CD14-positive monocyte (primary cell): ENCODE data around the gene ACBD3. TPM values are rescaled to one million over a fixed set of nuclear protein-coding genes. Genes with fewer than 3 reads are reported as not detected.
A peak's percentile ranks its signal among the peaks of the same experiment; 100 is the strongest.

Experiments
- DNase-seq, 3 donors: peaks; one replicate each; pipeline ENCODE4 v3.0.0-alpha.2; 2011 to 2022
- H2AFZ ChIP-seq: 2 replicates; pipeline ENCODE4 v1.6.0; 2012; ENCODE audit warnings: mild to moderate bottlenecking, low read depth, low read length, inconsistent platforms; ENCODE audit not compliant: insufficient read depth, poor library complexity, severe bottlenecking
- H3K27ac ChIP-seq, 2 donors: 1 replicate in 1 of 2; 2 replicates in 1 of 2; pipeline ENCODE4 v1.5.1; 2012 to 2013; ENCODE audit warnings: low read length in 2 of 2, control low read depth in 1 of 2, inconsistent platforms in 1 of 2, low read depth in 1 of 2, mild to moderate bottlenecking in 1 of 2
- H3K27me3 ChIP-seq, 2 donors: one replicate each; pipeline versions ENCODE4 v1.6.0 to v1.6.1; 2011 to 2013; ENCODE audit warnings: low read length in 2 of 2; ENCODE audit not compliant: control insufficient read depth in 2 of 2, insufficient read depth in 2 of 2
- H3K36me3 ChIP-seq, 2 donors: replicated peaks in 1 of 2; 1 replicate in 1 of 2; 2 replicates in 1 of 2; pipeline versions ENCODE4 v1.5.1 to v1.6.1; 2012 to 2013; ENCODE audit warnings: low read length in 2 of 2, control low read depth in 1 of 2, inconsistent platforms in 1 of 2, mild to moderate bottlenecking in 1 of 2; ENCODE audit not compliant: insufficient read depth in 2 of 2, control insufficient read depth in 1 of 2
- H3K4me1 ChIP-seq, 2 donors: 1 replicate in 1 of 2; 2 replicates in 1 of 2; pipeline versions ENCODE4 v1.5.1 to v1.6.1; 2012 to 2013; ENCODE audit warnings: low read length in 2 of 2, control low read depth in 1 of 2, inconsistent platforms in 1 of 2, mild to moderate bottlenecking in 1 of 2, moderate library complexity in 1 of 2; ENCODE audit not compliant: insufficient read depth in 2 of 2, control insufficient read depth in 1 of 2
- H3K4me2 ChIP-seq: replicated peaks from 2 replicates; pipeline ENCODE3; 2012; ENCODE audit warnings: low read length, moderate library complexity, mild to moderate bottlenecking; ENCODE audit not compliant: poor library complexity, severe bottlenecking; ENCODE audit errors: extremely low read depth
- H3K4me3 ChIP-seq, 3 experiments: fragments of 200-600 bp in 1 of 3; sonication (generic) in 1 of 3; replicated peaks in 1 of 3; 1 replicate in 2 of 3; 2 replicates in 1 of 3; pipeline ENCODE4 v1.5.1; 2011 to 2013; ENCODE audit warnings: low read length in 3 of 3, mild to moderate bottlenecking in 3 of 3, control low read depth in 2 of 3, low read depth in 2 of 3, inconsistent platforms in 1 of 3, moderate library complexity in 1 of 3
- H3K79me2 ChIP-seq: 2 replicates; pipeline ENCODE4 v1.6.0; 2012; ENCODE audit warnings: mild to moderate bottlenecking, control low read depth, inconsistent platforms, low read length, moderate library complexity; ENCODE audit not compliant: insufficient read depth
- H3K9ac ChIP-seq: 2 replicates; pipeline ENCODE4 v1.6.0; 2017; ENCODE audit warnings: low read length, mild to moderate bottlenecking; ENCODE audit not compliant: insufficient read depth, poor library complexity, severe bottlenecking
- H3K9me3 ChIP-seq, 2 donors: replicated peaks in 1 of 2; 1 replicate in 1 of 2; 2 replicates in 1 of 2; pipeline versions ENCODE4 v1.5.1 to v1.6.1; 2012 to 2013; ENCODE audit warnings: low read length in 2 of 2, control low read depth in 1 of 2; ENCODE audit not compliant: control insufficient read depth in 1 of 2, insufficient read depth in 1 of 2
- H4K20me1 ChIP-seq: 2 replicates; pipeline ENCODE4 v1.6.0; 2012; ENCODE audit warnings: mild to moderate bottlenecking, low read length, control low read depth, moderate library complexity; ENCODE audit not compliant: insufficient read depth
- H3K27ac Mint-ChIP-seq, 7 donors: one replicate each; pipeline ENCODE4 v1.8.0; 2020; ENCODE audit warnings: mild to moderate bottlenecking in 7 of 7, mixed read lengths in 7 of 7, moderate library complexity in 6 of 7, inconsistent platforms in 2 of 7
- H3K27me3 Mint-ChIP-seq, 3 donors: one replicate each; pipeline ENCODE4 v1.8.0; 2021 to 2022; ENCODE audit warnings: low read depth in 3 of 3, mild to moderate bottlenecking in 3 of 3, mixed read lengths in 3 of 3, moderate library complexity in 3 of 3, inconsistent platforms in 1 of 3
- H3K36me3 Mint-ChIP-seq, 2 donors: one replicate each; pipeline ENCODE4 v1.8.0; 2020; ENCODE audit warnings: mixed read lengths in 2 of 2, inconsistent platforms in 1 of 2, mild to moderate bottlenecking in 1 of 2
- H3K4me1 Mint-ChIP-seq: one replicate; pipeline ENCODE4 v1.8.0; 2020; ENCODE audit warnings: mild to moderate bottlenecking, mixed read lengths
- H3K4me3 Mint-ChIP-seq, 2 donors: one replicate each; pipeline ENCODE4 v1.8.0; 2020; ENCODE audit warnings: mild to moderate bottlenecking in 2 of 2, mixed read lengths in 2 of 2, moderate library complexity in 1 of 2
- H3K9me3 Mint-ChIP-seq, 7 donors: one replicate each; pipeline ENCODE4 v1.8.0; 2020 to 2022; ENCODE audit warnings: mixed read lengths in 7 of 7, mild to moderate bottlenecking in 6 of 7, moderate library complexity in 6 of 7, inconsistent platforms in 2 of 7
- WGBS: methylation state at CpG from one replicate; pipeline ENCODE4 v1.1.5; 2013; ENCODE audit warnings: missing lambda C conversion rate; ENCODE audit not compliant: insufficient coverage; 5-methylcytosine and 5-hydroxymethylcytosine counted together
- intact Hi-C, 2 donors: fragments of 100-400 bp; cut with micrococcal nuclease; formaldehyde crosslinking; loops; one replicate each; pipeline versions ENCODE4 v1.15.0 to v1.15.1; 2023
- polyA plus RNA-seq, 3 donors: library from polyadenylated mRNA; depleted of rRNA in 1 of 3; unstranded in 2 of 3; stranded (reverse) in 1 of 3; fragments of 300-500 nt in 2 of 3; fragments of >200 nt in 1 of 3; fragmentation: Illumina TruSeq in 2 of 3; gene quantifications; 1 replicate in 2 of 3; 2 replicates in 1 of 3; pipeline ENCODE4 v1.2.3, GENCODE V29; 2012 to 2021
- TF ChIP-seq, protein P1 (sequence below): fragments of 200-600 bp; IDR thresholded peaks from one replicate; pipeline ENCODE4 v1.8.0; 2022; ENCODE audit warnings: antibody characterized with exemption, mild to moderate bottlenecking

ACBD3 gene
- polyA plus RNA-seq, 3 donors, result 7.0 to 16.3 (median 11.4) TPM

GRCh38 chr1:226111883-226112261 is 74.7 kb downstream of the ACBD3 start:
- H3K4me3 Mint-ChIP-seq, result no peak overlapping the region
- peaks cover 17% of the 10 kb centered on the region for H3K4me1 Mint-ChIP-seq
- H3K36me3 Mint-ChIP-seq, result no peaks in the 10 kb centered on the region
- Histone ChIP-seq H3K4me3 (no peak overlapping the region), H2AFZ (no peak overlapping the region), H3K9me3 (no peaks in the 10 kb centered on the region), H3K27me3 (no peaks in the 10 kb centered on the region), H3K4me1 (peaks cover 15 to 22% of the 10 kb centered on the region in 2 donors), H4K20me1 (no peaks in the 10 kb centered on the region), H3K79me2 (no peaks in the 10 kb centered on the region), H3K9ac (no peak overlapping the region), H3K27ac (no peak overlapping the region), H3K36me3 (no peaks in the 10 kb centered on the region), H3K4me2 (no peak overlapping the region)
- 97% methylated on average over 7 of the region's 7 CpGs for WGBS
- TF ChIP-seq, protein P1, sequence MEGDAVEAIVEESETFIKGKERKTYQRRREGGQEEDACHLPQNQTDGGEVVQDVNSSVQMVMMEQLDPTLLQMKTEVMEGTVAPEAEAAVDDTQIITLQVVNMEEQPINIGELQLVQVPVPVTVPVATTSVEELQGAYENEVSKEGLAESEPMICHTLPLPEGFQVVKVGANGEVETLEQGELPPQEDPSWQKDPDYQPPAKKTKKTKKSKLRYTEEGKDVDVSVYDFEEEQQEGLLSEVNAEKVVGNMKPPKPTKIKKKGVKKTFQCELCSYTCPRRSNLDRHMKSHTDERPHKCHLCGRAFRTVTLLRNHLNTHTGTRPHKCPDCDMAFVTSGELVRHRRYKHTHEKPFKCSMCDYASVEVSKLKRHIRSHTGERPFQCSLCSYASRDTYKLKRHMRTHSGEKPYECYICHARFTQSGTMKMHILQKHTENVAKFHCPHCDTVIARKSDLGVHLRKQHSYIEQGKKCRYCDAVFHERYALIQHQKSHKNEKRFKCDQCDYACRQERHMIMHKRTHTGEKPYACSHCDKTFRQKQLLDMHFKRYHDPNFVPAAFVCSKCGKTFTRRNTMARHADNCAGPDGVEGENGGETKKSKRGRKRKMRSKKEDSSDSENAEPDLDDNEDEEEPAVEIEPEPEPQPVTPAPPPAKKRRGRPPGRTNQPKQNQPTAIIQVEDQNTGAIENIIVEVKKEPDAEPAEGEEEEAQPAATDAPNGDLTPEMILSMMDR, result no peak
- peaks cover 2 to 10% (median 4%) of the 10 kb centered on the region in 3 donors for H3K27me3 Mint-ChIP-seq
- peaks cover 0 to 5% (median 0%) of the 10 kb centered on the region in 7 donors for H3K9me3 Mint-ChIP-seq
- DNase-seq, result no peak
- intact Hi-C loops, result loop anchor here in 1 of 2 donors (2.0 to 10.0 kb wide), 2 partner anchors 13 to 407 kb away; no protein-coding TSS in a partner anchor
- H3K27ac Mint-ChIP-seq, result no peak overlapping the region

- H3K4me1 ChIP-seq, result peaks cover 15 to 22% of the 10 kb centered on the region in 2 donors
- H3K4me2 ChIP-seq, result peak overlapping the region; percentile 97
- H3K27me3 ChIP-seq, result no peaks in the 10 kb centered on the region
- H2AFZ ChIP-seq, result peak overlapping the region; percentile 95
- peak overlapping the region; percentile 49 to 83 (median 71) for H3K4me3 ChIP-seq
- Mint-ChIP-seq H3K36me3 (no peaks in the 10 kb centered on the region), H3K27ac (peak overlapping the region in 4 of 7 donors; percentile 30 to 88 (median 48)), H3K4me3 (peak overlapping the region; percentile 84 to 90), H3K27me3 (peaks cover 2 to 6% (median 4%) of the 10 kb centered on the region in 3 donors), H3K9me3 (peaks cover 0 to 5% (median 0%) of the 10 kb centered on the region in 7 donors), H3K4me1 (peaks cover 17% of the 10 kb centered on the region)
- H3K9me3 ChIP-seq, result no peaks in the 10 kb centered on the region
- H3K9ac ChIP-seq, result peak overlapping the region; percentile 72
- H3K79me2 ChIP-seq, result no peaks in the 10 kb centered on the region
- H4K20me1 ChIP-seq, result no peaks in the 10 kb centered on the region
- H3K27ac ChIP-seq, result no peak overlapping the region
- TF ChIP-seq, protein P1, result no peak
- WGBS, result 47% methylated on average over 7 of the region's 11 CpGs
- intact Hi-C loops, result loop anchor here in 1 of 2 donors (2.0 to 10.0 kb wide), 2 partner anchors 14 to 406 kb away; no protein-coding TSS in a partner anchor
- H3K36me3 ChIP-seq, result no peaks in the 10 kb centered on the region
- DNase-seq, result no peak
Observed at GRCh38 chr1:226111098-226111882, 75.3 kb downstream of the ACBD3 start.
